GM19351 (cell line): Measurements from ENCODE around the gene PRAME.
"Not testable (repeated sequence)": the region's sequence is repeated elsewhere in the genome, so short reads cannot be mapped to it uniquely, and the experiment has no call there.

Experiments used
- ATAC-seq: cut with Tn5 transposase; IDR thresholded peaks from one replicate; pipeline ENCODE4 v1.9.1; 2021; ENCODE audit warnings: mild to moderate bottlenecking, moderate library complexity; ENCODE audit not compliant: unreplicated experiment

The PRAME gene, protein sequence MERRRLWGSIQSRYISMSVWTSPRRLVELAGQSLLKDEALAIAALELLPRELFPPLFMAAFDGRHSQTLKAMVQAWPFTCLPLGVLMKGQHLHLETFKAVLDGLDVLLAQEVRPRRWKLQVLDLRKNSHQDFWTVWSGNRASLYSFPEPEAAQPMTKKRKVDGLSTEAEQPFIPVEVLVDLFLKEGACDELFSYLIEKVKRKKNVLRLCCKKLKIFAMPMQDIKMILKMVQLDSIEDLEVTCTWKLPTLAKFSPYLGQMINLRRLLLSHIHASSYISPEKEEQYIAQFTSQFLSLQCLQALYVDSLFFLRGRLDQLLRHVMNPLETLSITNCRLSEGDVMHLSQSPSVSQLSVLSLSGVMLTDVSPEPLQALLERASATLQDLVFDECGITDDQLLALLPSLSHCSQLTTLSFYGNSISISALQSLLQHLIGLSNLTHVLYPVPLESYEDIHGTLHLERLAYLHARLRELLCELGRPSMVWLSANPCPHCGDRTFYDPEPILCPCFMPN

DNA sequence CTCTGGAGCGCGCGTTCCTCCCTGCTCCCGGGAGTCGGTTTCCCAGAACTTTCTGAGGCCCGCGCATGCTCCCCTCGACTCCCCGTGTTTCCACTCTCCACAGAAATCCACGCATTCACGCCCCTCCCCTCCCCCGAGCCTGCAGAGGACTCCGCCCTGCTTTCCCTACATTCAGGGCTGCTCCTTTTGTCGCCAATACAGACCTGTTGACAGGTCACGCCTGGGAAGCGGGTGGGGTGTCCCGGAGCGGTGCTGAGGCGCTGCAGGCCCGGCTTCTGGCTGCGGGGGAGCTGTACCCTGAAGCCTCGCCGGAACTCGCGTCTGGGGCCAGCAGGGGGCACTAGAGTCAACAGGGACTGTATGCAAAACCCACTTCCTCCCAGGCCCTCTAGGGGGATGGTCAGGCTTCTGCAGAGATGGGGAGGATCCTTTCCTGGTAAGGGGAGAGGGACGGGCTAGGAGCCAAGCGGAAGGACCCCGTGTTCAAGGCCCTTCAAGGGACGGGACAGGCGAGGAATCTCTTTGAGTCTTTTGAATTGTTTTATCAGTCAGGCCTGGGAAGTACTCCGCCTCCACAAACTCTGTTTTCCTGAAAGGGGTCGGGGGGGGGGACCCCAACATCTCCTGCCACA, at the start of gene PRAME:
Gene PRAME, minus strand, starts transcription at position 294 of the 632 bp plus-strand sequence. CDS start 2,433 bp downstream, outside the sequence.
- ATAC-seq: no peak

DNA sequence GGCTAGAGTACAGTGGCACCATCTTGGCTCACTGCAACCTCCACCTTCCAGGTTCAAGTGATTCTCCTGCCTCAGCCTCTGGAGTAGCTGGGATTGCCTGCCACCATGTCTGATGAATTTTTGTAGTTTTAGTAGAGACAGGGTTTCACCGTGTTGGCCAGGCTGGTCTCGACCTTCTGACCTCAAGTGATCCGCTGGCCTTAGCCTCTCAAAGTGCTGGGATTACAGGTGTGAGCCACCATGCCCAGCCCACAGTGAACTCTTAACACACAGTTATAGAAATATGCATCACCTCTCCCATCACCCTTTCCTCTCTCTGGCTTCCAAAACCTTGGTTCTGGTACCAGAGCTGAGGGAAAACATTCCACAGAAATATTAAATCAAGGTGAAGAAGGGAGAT, 49.0 kb upstream of the PRAME start:
- ATAC-seq: not testable (repeated sequence)

DNA sequence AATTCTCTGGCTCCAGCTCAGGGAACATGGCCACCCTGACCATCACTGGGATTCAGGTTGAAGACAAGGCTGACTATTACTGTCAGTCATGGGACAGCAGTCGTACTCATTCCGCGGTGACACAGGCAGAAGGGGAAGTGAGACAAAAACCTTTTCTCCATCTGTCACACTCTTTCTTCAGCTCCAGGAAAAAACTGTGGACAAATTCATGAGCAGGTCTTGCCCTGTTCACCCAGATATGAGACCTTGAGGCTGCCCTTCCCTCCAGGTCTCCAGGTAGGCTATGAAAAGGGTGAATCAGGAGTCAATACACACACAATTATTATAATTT, 46.0 kb upstream of the PRAME start:
- no peak for ATAC-seq

DNA sequence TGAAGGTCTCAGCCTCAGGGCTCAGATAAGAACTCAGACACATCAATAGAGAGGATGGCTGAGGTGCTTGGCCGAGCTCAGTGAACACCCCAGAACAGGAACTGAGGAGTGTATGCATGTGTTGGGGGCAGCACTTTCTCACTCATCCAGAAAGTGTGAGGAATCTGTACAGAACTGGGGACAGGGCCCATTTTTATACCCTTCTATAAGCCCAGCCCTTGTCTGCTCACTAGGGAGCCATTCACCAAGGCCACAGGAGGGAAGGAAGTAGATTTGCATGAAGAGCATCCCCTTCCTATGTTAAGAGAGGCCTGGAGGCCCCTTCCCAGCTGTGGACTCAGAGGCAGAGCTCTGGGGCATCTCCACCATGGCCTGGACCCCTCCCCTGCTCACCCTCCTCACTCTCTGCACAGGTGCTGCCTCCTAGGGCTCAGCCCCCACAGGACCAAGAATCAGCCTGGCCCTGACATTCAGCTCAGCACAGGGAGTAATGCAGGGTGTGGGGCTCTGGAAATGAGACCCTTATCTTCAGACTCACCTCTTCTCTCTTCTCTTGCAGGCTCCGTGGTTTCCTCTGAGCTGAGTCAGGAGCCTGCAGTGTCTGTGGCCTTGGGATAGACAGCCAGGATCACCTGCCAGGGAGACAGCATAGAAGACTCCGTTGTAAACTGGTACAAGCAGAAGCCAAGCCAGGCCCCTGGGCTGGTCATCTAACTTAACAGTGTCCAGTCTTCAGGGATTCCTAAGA, 45.4 kb upstream of the PRAME start:
- ATAC-seq: no peak

DNA sequence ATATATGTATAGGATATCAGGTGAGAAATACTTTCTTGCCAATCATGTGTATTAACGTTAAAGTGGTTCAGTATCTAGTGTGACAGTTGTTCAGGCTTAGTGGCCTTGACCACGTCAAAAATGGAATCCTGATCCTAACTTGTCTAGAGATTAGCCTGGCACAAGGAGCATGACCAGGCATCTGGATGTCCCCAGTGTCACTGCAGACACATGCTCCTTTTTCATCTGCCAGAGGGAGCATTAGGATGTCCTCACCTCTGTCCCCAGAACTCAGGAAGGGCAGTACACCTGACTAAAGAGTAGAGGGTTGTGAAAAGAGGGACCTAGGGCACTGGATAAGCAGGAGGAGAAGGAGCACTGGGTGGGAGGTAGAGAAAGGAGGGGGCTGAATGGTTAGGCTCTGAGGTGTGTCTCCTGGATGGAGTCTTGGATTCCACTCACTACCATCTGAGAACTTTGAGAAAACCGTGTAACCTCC, 44.4 kb upstream of the PRAME start:
- ATAC-seq: no peak

DNA sequence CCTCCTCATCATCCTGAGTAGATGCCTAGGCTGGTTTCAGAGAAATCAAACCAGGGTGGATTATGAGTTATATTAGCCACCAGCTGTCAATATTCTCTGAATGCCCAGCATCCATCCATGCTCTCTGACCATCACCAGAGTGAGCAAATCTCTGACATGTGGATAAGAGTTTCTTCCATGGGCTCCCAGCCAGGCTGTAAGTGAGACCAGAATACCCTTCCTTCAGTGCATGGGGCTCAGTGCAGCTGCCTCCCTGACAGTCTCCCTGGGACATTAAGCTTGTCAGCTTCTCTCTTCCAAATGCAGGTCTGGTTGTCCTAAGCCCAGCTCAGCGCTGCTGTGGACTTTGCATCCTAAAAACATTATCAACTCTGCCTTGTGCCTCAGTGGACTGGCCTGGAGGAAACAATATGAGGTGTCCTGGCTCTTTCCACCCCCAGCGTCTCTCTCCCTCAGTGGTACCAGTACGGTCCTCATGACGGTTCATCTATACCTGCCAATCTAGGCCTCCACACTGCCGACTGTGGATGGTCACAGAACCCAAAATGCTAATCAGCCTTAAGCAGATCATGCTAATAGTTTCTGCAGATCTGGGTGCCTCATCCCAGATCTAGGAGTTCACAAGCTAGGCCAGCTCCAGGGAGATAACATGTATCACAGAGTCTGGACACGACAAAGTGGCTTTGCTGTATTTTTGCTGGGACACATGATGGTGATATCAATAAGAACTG, 41.6 kb upstream of the PRAME start:
- no peak for ATAC-seq

DNA sequence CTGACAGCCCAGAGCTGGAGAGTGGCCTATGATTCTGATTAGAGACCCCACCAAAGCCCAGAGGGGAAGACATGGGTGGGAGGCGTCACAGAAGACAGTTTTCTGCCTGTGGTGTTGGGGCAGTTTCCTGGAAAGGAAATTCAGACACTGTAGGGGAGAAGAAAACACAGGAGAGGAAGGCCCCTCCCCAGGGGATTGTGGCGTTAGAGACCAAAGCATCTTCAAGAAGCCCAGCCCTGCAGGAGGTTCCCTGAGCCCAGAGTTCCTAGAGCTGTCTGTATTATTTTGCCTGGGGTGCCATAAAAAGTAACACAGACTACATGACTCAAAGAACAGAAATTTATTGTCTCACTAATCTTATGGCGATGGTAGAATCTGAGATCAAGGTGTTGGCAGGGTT, 40.2 kb upstream of the PRAME start:
- no peak for ATAC-seq

DNA sequence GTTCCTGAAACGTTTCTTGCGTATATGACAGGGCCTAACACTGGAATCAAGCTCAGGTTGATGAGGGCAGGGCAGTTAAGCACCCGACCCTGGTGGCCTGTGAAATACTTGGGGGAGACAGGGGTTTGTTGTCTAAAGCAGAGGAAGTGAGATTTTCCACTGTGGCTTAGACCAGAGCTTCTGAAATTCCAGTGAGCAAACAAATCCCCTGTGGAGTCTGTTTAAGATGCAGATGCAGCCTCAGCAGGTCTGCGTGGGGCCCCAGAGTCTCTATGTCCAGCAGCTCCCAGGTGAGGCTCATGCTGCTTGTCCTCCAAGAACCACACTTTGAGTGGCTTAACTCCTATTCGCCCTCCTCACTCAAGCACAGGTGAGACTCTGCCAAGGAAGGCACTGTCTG, 39.1 kb upstream of the PRAME start:
- no peak for ATAC-seq

DNA sequence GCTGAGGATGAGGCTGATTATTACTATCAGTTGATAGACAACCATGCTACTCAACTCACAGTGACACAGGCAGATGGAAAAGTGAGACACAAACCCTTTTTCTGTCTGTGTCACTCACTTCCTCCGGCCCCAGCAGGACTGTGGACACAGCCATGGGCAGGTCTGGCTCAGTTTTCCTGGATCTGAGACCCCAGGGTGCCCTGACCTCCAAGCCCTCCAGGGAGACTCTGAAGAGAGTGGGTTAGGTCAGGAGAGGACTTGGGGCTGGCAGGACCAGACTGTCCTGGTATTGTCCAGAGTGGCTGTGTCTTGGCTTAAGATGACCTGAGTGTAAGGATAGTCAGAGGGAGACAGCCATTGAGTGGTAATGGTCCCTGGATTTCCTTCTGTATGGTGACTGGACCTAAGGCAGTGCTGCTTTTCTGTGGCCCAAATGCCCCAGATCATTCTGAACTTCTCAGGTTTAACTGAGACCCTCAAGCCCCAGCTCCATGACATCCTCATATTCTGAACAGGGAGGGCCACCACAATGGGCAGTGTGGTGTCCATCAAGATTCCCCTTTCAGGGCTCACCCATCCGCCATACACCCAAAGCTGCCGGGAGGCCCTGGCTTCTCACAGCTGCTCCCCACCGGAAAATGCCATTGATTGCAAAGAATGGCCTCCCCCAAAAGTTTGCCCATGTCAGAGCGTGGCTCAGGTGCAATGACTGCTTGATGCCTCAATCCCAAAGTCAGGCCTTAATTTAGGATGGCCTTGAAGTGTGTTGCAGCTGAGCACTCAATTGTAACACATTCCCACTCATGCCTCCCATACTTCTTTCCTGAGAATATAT, 36.2 kb upstream of the PRAME start:
- no peak for ATAC-seq

DNA sequence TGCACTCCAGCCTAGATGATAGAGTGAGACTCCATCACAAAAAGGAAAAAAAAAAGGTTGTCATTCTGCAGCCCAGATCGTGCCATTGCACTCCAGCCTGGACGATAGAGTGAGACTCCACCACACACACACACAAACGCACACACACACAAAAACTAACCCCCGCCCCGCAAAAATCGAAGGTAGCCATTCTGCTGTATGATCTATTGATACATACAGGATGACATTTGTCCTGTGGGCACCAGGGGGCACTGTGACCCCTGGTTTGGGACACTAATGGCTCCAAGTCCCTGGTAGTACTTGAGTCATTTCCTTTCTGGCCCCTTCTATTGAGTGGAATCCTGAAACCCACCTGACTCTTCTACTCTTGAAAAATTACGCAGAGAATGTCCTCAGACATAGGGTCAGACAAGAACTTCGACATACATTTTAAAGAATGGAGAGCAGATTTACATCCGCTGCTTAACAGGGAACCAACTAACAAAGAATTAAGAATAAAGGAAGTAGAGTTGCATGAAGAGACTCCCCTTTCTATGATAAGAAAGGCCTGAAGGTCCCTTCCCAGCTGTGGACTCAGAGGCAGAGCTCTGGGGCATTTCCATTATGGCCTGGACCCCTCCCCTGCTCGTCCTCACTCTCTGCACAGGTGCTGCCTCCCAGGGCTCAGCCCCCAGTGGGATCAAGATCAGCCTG, 35.0 kb upstream of the PRAME start:
- ATAC-seq: no peak

DNA sequence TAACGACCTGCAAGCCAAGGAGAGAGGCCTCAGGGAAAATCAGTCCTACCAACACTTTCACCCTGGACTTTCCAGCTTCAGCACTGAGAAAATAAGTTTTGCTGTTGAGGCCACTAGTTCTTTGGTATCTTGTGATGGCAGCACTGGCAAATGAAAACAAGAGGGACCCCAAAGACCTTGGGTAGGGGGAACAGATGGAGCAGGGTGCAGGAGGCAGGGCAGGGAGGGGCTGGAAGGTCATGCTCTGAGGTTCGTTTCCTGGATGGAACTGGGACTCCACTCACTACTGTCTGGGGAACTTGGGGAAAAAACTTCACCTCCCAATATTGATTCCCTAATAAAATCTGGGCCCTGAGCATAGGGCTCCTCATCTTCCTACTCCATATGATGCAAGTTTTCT, 34.2 kb upstream of the PRAME start:
- ATAC-seq: no peak

DNA sequence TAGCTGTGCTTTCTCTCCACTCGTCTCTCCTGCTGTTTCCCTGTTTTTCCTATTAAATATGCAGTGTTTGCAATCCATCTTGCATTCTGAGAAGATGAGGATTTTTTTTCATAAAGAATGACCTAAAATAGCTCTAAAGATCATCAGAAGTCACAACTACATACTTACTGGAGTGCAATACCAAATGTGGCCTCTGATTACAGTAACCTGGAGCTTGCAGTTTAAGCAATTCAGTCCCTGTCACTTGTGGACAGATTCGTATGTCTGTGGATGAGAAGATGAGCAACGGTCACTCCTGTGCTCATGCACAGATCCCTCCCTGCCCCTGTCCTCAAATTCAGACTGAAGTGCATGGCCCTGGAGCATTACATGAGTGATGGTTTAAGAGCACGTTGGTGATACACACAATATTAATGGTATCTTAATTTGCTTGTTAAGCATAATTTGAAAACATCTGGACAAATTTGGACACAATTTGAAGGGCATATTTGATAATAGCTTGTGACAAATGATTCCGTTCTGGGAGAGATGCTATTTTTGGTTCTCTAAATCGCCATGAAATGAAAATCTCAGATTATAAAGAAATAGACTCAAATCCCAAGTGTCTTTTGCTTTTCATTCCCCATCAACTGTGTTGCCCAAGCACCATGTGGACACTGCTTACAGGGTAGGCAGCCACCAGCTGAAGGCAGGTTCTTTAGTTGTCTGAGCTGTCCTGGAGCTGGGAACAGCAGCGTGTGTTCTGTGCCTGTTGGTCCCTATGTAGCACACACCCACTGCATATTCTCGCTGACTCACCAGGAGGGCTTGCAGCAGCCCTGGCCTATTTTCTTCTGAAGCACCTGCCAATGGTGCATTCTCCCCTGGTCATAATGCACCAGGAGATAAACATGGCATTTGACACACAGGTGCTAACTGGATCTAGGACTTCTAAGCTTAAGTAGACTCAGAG, 32.6 kb upstream of the PRAME start:
- no peak for ATAC-seq

DNA sequence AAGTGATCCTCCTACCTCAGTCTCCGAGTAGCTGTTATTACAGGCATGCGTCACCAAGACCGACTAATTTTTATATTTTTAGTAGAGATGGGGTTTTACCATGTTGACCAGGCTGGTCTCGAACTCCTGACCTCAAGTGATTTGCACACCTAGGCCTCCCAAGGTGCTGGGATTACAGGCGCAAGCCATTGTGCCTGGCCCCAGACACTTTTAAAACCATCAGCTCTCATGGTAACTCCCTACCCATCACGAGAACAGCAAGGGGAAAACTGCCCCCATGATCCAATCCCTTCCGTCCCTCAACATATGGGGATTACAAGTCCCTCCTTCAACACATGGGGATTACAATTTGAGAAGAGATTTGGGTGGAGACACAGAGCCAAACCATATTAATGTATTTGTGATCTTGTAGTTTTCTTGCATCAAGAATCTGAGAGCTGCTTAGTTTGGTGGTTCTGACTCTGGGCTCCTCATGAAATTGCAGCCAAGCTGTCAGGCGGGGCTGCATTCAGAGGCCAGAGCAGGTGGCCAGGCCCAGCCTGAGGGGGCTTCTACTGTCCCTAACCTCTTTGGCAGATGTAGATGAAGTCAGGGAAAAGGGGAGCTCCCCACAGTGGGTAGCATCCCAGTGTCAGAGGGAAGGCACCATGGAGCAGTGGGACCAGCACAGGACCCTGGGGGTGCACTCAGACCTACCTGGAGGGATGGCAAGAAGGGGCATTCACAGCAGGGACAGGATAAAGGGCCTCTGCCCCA, 31.2 kb upstream of the PRAME start:
- no peak for ATAC-seq

DNA sequence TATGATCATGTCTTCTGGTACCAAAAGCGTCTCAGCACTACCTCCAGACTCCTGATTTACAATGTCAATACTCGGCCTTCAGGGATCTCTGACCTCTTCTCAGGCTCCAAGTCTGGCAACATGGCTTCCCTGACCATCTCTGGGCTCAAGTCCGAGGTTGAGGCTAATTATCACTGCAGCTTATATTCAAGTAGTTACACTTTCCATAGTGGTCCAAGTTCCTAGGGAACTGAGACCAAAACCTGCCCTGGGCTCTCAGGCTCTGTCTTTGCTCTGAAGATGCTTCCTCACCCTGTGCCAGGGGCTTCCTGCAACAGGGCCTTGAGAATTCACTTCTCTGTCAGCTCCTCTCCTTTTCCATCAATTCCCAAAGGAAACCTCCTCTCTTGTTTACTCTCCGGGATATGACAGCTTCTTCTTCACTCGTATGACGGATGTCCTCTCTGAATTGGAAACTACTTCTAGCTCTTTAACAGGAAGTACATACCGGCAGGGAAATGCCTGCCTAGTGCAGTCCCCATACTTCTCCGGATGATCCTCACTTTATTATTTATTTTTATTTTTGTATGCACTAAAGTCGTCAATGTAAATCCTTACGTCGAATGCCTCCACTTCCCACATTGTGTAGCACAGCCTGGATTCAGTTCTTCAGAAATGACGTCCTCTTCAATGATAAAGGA, 29.6 kb upstream of the PRAME start:
- ATAC-seq: no peak

DNA sequence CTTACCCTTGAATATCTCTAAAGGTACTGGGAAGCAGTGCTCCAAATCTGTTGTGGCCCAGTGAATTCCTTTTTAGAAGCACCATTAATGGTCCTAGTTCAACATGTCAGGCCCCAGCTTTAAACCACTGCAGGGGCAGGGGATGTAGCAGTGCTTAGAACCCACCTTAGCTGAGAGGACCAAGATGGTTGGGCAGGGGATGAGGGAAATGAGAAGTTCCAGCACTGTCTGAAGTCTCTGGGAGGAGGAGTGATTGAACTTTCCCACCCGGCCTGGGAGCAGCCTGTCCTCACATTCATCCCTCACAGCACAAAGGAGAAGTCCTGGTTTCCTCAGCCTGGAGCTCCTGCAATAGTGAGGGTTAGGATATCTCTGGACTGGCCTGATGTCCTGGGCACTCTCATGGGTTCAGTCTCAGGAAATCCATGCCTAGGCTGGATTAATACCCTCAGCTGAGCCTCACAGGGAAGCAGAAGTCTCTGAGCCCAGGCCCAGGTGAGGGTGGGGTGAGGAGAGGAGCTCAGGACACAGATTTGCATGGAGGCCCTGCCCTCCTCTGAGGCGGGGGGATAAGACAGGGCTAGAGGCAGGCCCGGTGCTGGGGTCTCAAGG, 28.6 kb upstream of the PRAME start:
- ATAC-seq: no peak

DNA sequence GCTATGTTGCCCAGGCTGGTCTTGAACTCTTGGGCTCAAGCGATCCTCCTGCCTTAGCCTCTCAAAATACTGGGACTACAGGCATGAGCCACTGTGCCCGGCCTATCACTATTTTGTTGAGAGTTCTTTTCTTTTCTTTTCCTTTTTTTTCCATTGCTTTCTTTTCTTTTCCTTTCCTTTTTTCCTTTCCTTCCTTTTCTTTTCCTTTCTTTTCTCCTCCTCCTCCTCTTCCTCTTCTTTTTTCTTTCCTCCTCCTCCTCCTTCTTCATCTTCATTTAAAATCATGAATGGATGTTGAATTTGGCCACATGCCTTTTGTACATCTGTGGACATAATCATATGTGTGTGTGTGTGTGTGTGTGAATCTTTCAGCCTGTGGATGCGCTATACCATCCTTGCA, 25.7 kb upstream of the PRAME start:
- no peak for ATAC-seq

DNA sequence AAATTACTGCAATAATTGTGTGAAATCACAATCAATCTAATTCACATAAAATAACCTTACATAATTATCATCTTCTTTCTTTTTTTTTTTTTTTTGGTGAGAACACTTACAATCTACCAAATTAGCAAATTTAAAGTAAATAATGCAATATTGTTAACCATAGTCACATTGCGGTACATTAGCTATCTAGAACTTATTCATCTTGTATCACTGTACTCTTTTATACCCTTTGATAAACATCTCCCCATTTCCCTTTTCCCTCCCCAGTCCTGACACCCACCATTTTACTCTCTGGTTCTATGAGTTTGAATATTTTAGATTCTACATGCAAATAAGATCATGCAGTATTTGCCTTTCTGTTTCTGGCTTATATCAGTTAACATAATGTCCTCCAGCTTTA, 24.0 kb upstream of the PRAME start:
- ATAC-seq: no peak
